Spleen (tissue), 11 donors: Measurements from ENCODE around the gene IKBKE. TPM values are rescaled to one million over a fixed set of nuclear protein-coding genes. Genes with fewer than 3 reads are reported as not detected.

Experiments
- DNase-seq: peaks from one replicate; pipeline ENCODE4 v3.0.0-alpha.2; 2020
- H3K27ac ChIP-seq, 8 donors: fragments of 200-600 bp; sonication (generic) in 7 of 8; 1 replicate in 4 of 8; 2 replicates in 4 of 8; pipeline versions ENCODE4 v1.5.0 to v1.8.0; 2016 to 2021; ENCODE audit warnings: inconsistent platforms in 4 of 8, mild to moderate bottlenecking in 4 of 8, moderate library complexity in 1 of 8
- H3K27me3 ChIP-seq, 7 donors: fragments of 200-600 bp; sonication (generic) in 6 of 7; replicated peaks in 1 of 7; 1 replicate in 4 of 7; 2 replicates in 3 of 7; pipeline versions ENCODE4 v1.5.0 to v1.8.0; 2016 to 2021; ENCODE audit warnings: inconsistent platforms in 3 of 7, mild to moderate bottlenecking in 1 of 7
- H3K36me3 ChIP-seq, 6 donors: fragments of 200-600 bp; sonication (generic) in 5 of 6; 1 replicate in 4 of 6; 2 replicates in 2 of 6; pipeline versions ENCODE4 v1.5.0 to v1.8.0; 2016 to 2021; ENCODE audit warnings: inconsistent platforms in 2 of 6
- H3K4me1 ChIP-seq, 6 donors: fragments of 200-600 bp; sonication (generic) in 5 of 6; 1 replicate in 3 of 6; 2 replicates in 3 of 6; pipeline versions ENCODE4 v1.5.0 to v1.8.0; 2016 to 2021; ENCODE audit warnings: inconsistent platforms in 3 of 6
- H3K4me3 ChIP-seq, 8 donors: fragments of 200-600 bp; sonication (generic) in 7 of 8; 1 replicate in 4 of 8; 2 replicates in 4 of 8; pipeline versions ENCODE4 v1.5.0 to v1.8.0; 2016 to 2021; ENCODE audit warnings: inconsistent platforms in 4 of 8, mild to moderate bottlenecking in 4 of 8, moderate library complexity in 2 of 8
- H3K9me3 ChIP-seq, 8 donors: fragments of 200-600 bp; sonication (generic) in 7 of 8; 1 replicate in 4 of 8; 2 replicates in 4 of 8; pipeline versions ENCODE4 v1.5.0 to v1.8.0; 2016 to 2021; ENCODE audit warnings: inconsistent platforms in 4 of 8
- CTCF ChIP-seq, 11 experiments: fragments of 200-600 bp in 7 of 11; fragments of 450-650 bp in 4 of 11; sonication (generic) in 4 of 11; IDR thresholded peaks in 8 of 11; conservative IDR thresholded peaks in 3 of 11; 1 replicate in 7 of 11; 2 replicates in 4 of 11; pipeline versions ENCODE4 v1.4.0 to v1.8.0; 2016 to 2021; ENCODE audit warnings: antibody characterized with exemption in 11 of 11, inconsistent platforms in 4 of 11, mild to moderate bottlenecking in 1 of 11
- POLR2A ChIP-seq, 3 donors: fragments of 450-650 bp; IDR thresholded peaks; one replicate each; pipeline ENCODE4 v1.5.1; 2017; ENCODE audit warnings: antibody characterized with exemption in 3 of 3, mild to moderate bottlenecking in 1 of 3
- POLR2AphosphoS5 ChIP-seq, 3 donors: sonication (generic); formaldehyde crosslinking; IDR thresholded peaks; one replicate each; pipeline ENCODE4 v1.5.1; 2017; ENCODE audit warnings: antibody characterized with exemption in 3 of 3
- WGBS, 5 donors: extraction: QIAGEN DNeasy Blood & Tissue Kit in 3 of 5; methylation state at CpG; one replicate each; pipeline versions ENCODE4 v1.1.5 to v1.1.7; 2013 to 2018; 5-methylcytosine and 5-hydroxymethylcytosine counted together
- intact Hi-C: fragments of 100-400 bp; cut with DNase I; formaldehyde crosslinking; loops from one replicate; pipeline ENCODE4 v1.15.0; 2023; ENCODE audit warnings: low total_unique reads
- polyA plus RNA-seq, 3 donors: library from polyadenylated mRNA; stranded (reverse); fragments of 200-250 nt; gene quantifications; one replicate each; pipeline ENCODE4 v1.2.1, GENCODE V29; 2013
- total RNA-seq, 7 donors: library from RNA; depleted of rRNA in 3 of 7; stranded (reverse); fragments of >200 nt in 3 of 7; fragmentation: NEBNext Ultra II Directional in 4 of 7; extraction: Animal tissue kit (Norgen Biotek cat#: 25700) in 4 of 7; gene quantifications; one replicate each; pipeline versions ENCODE4 v1.1.0 to v1.2.1, GENCODE V29; 2016 to 2021
- donor health status: healthy with polysubstance abuse.
- donor health status: DM: no; HTN: no; CAD: no; lungs with moderate emphysema.
- donor health status: DM: no; HTN: no; CAD: no.
- donor health status: Bipolar disorder and iron deficiency.
- donor health status: healthy.
- donor health status: DM: no; HTN: no; CAD: no.
- donor health status: DM: yes; HTN: yes; CAD: no.

Gene IKBKE
- total and polyA plus RNA-seq, 10 donors = 11.3 to 37.3 (median 29.7) TPM

GRCh38 chr1:206489980-206490770 lies 19.9 kb downstream of the IKBKE start:
- peaks cover 0 to 100% (median 58%) of the 10 kb centered on the region in 6 donors for H3K36me3 ChIP-seq
- peak; percentile 89 for DNase-seq
- peak; percentile 56 to 62 (median 58) for TF ChIP-seq POLR2AphosphoS5 (IDR thresholded peaks at IDR 0.05)
- TF ChIP-seq CTCF (IDR thresholded peaks at IDR 0.05 in 8 of 11, conservative IDR thresholded peaks at IDR 0.05 in 3 of 11) = peak; percentile 78 to 94 (median 88)
- no peak for TF ChIP-seq POLR2A (IDR thresholded peaks at IDR 0.05)

GRCh38 chr1:206490771-206491405 lies 20.6 kb downstream of the IKBKE start:
- TF ChIP-seq CTCF (IDR thresholded peaks at IDR 0.05 in 8 of 11, conservative IDR thresholded peaks at IDR 0.05 in 3 of 11) (no peak), POLR2AphosphoS5 (IDR thresholded peaks at IDR 0.05) (peak in 1 of 3 donors; percentile 56)
- H3K27ac ChIP-seq = peak overlapping the region in 7 of 8 donors; percentile 15 to 73 (median 61)
- intact Hi-C loops = no loop called here

More at GRCh38 chr1:206489980-206490770, 19.9 kb downstream of the IKBKE start:
- Histone ChIP-seq H3K9me3 (no peaks in the 10 kb centered on the region), H3K4me1 (peaks cover 5 to 53% (median 26%) of the 10 kb centered on the region in 6 donors), H3K27ac (peak overlapping the region; percentile 15 to 73 (median 58)), H3K4me3 (no peak overlapping the region), H3K27me3 (no peaks in the 10 kb centered on the region)
- intact Hi-C loops = no loop called here
- WGBS, 5 donors = 68 to 75% (median 73%) methylated on average over 20 to 22 of the region's 22 CpGs

GRCh38 chr1:206491616-206492015 lies 21.3 kb downstream of the IKBKE start:
- intact Hi-C loops = no loop called here
- Histone ChIP-seq H3K27ac (peak overlapping the region in 5 of 8 donors; percentile 49 to 73 (median 57)), H3K4me1 (peaks cover 19 to 67% (median 39%) of the 10 kb centered on the region in 6 donors), H3K4me3 (no peak overlapping the region), H3K9me3 (no peaks in the 10 kb centered on the region), H3K36me3 (peaks cover 0 to 100% (median 49%) of the 10 kb centered on the region in 6 donors), H3K27me3 (no peaks in the 10 kb centered on the region)
- 76 to 99% (median 94%) methylated on average over 4 of the region's 4 CpGs for WGBS, 5 donors
- DNase-seq = peak; percentile 53
- no peak for TF ChIP-seq POLR2A (IDR thresholded peaks at IDR 0.05)
- no peak for TF ChIP-seq CTCF (IDR thresholded peaks at IDR 0.05 in 8 of 11, conservative IDR thresholded peaks at IDR 0.05 in 3 of 11)
- TF ChIP-seq POLR2AphosphoS5 (IDR thresholded peaks at IDR 0.05) = no peak

More at GRCh38 chr1:206490771-206491405, 20.6 kb downstream of the IKBKE start:
- WGBS, 5 donors = 75 to 87% (median 78%) methylated on average over 12 of the region's 12 CpGs
- DNase-seq = peak; percentile 41
- H3K4me3 ChIP-seq = no peak overlapping the region
- H3K4me1 ChIP-seq = peaks cover 12 to 60% (median 32%) of the 10 kb centered on the region in 6 donors
- peaks cover 0 to 100% (median 51%) of the 10 kb centered on the region in 6 donors for H3K36me3 ChIP-seq
- no peaks in the 10 kb centered on the region for H3K27me3 ChIP-seq
- H3K9me3 ChIP-seq = no peaks in the 10 kb centered on the region

GRCh38 chr1:206492589-206492988 lies 22.3 kb downstream of the IKBKE start:
- Histone ChIP-seq H3K4me3 (no peak overlapping the region), H3K36me3 (peaks cover 0 to 100% (median 46%) of the 10 kb centered on the region in 6 donors), H3K27ac (peak overlapping the region in 2 of 8 donors; percentile 61 to 73), H3K9me3 (no peaks in the 10 kb centered on the region), H3K4me1 (peaks cover 28 to 67% (median 44%) of the 10 kb centered on the region in 6 donors), H3K27me3 (no peaks in the 10 kb centered on the region)
- no peak for DNase-seq
- TF ChIP-seq POLR2A (IDR thresholded peaks at IDR 0.05) (no peak), POLR2AphosphoS5 (IDR thresholded peaks at IDR 0.05) (peak in 1 of 3 donors; percentile 46), CTCF (IDR thresholded peaks at IDR 0.05 in 8 of 11, conservative IDR thresholded peaks at IDR 0.05 in 3 of 11) (no peak)
- WGBS, 5 donors = 92 to 96% (median 95%) methylated on average over 8 to 10 of the region's 10 CpGs
- intact Hi-C loops = no loop called here
